HepG2 (cell line): ENCODE data around the gene BORCS5. TPM values are rescaled to one million over a fixed set of nuclear protein-coding genes. Genes with fewer than 3 reads are reported as not detected.
A peak's percentile ranks its signal among the peaks of the same experiment; 100 is the strongest.

Experiments used
- AKAP8 ChIP-seq: sonication (generic); formaldehyde crosslinking; IDR thresholded peaks from 2 replicates; pipeline ENCODE4 v1.5.1; 2020; ENCODE audit warnings: mild to moderate bottlenecking, missing genetic modification reagents
- IRF9 ChIP-seq: sonication (generic); formaldehyde crosslinking; IDR thresholded peaks from 2 replicates; pipeline ENCODE4 v1.8.0; 2022; ENCODE audit warnings: missing genetic modification reagents, mild to moderate bottlenecking, borderline replicate concordance
- NR2F2 ChIP-seq: IDR thresholded peaks from 2 replicates; pipeline ENCODE4 v1.6.1; 2012; ENCODE audit warnings: low read depth, inconsistent platforms, borderline replicate concordance
- SRSF1 ChIP-seq: fragments of 200-400 bp; formaldehyde crosslinking; optimal IDR thresholded peaks from 2 replicates; pipeline ENCODE3; 2017; ENCODE audit warnings: mild to moderate bottlenecking, low read depth, low read length, moderate library complexity
- TBP ChIP-seq: sonication (generic); formaldehyde crosslinking; IDR thresholded peaks from 2 replicates; pipeline ENCODE4 v1.5.0; 2020; ENCODE audit warnings: missing genetic modification reagents
- ZIK1 ChIP-seq: sonication (generic); formaldehyde crosslinking; IDR thresholded peaks from 2 replicates; pipeline ENCODE4 v1.5.0; 2020; ENCODE audit warnings: mild to moderate bottlenecking, low read depth, missing genetic modification reagents, borderline replicate concordance
- ZNF34 ChIP-seq: sonication (generic); formaldehyde crosslinking; IDR thresholded peaks from 2 replicates; pipeline ENCODE4 v1.4.0; 2020; ENCODE audit warnings: mild to moderate bottlenecking, missing genetic modification reagents, borderline replicate concordance
- ZNF468 ChIP-seq: sonication (generic); formaldehyde crosslinking; IDR thresholded peaks from 2 replicates; pipeline ENCODE4 v1.8.0; 2022; ENCODE audit warnings: mild to moderate bottlenecking, moderate library complexity, missing genetic modification reagents
- ZNF496 ChIP-seq: sonication (generic); formaldehyde crosslinking; IDR thresholded peaks from 2 replicates; pipeline ENCODE4 v1.8.1; 2023; ENCODE audit warnings: mild to moderate bottlenecking, moderate library complexity, missing genetic modification reagents; ENCODE audit not compliant: insufficient replicate concordance
- polyA plus RNA-seq, 8 experiments: library from polyadenylated mRNA; depleted of rRNA in 3 of 8; stranded (reverse) in 7 of 8; unstranded in 1 of 8; fragments of >200 nt; fragmentation: Illumina TruSeq in 4 of 8; extraction: Trizol in 4 of 8; gene quantifications; 2 replicates each; pipeline versions ENCODE4 v1.2.1 to v1.2.3, GENCODE V29; 2011 to 2016; ENCODE audit warnings: low read depth in 4 of 8, missing spikeins in 1 of 8, mixed read lengths in 1 of 8; ENCODE audit not compliant: insufficient read depth in 1 of 8
- total RNA-seq, 5 experiments: library from RNA; depleted of rRNA; stranded (reverse); fragments of >200 nt; fragmentation: Illumina TruSeq; extraction: Trizol; gene quantifications; 2 replicates each; pipeline ENCODE4 v1.2.3, GENCODE V29; 2016; ENCODE audit warnings: low read depth in 1 of 5
- TF ChIP-seq, protein P1 (sequence below), 2 experiments: sonication (generic) in 1 of 2; formaldehyde crosslinking in 1 of 2; IDR thresholded peaks; 2 replicates each; pipeline versions ENCODE4 v1.6.1 to v1.9.0; 2014 to 2022; ENCODE audit warnings: antibody characterized with exemption in 1 of 2, borderline replicate concordance in 1 of 2, inconsistent platforms in 1 of 2, low read depth in 1 of 2, missing genetic modification reagents in 1 of 2
- TF ChIP-seq, protein P2 (sequence below): sonication (generic); formaldehyde crosslinking; conservative IDR thresholded peaks from 2 replicates; pipeline ENCODE4 v1.8.0; 2022; ENCODE audit warnings: mild to moderate bottlenecking, moderate library complexity, missing genetic modification reagents
- TF ChIP-seq, protein P3 (sequence below): sonication (generic); formaldehyde crosslinking; IDR thresholded peaks from 2 replicates; pipeline ENCODE4 v1.4.0; 2020; ENCODE audit warnings: mild to moderate bottlenecking, missing genetic modification reagents
- TF ChIP-seq, protein P4 (sequence below), 2 experiments: sonication (generic) in 1 of 2; formaldehyde crosslinking in 1 of 2; IDR thresholded peaks; 2 replicates each; pipeline versions ENCODE4 v1.4.0 to v1.6.1; 2016 to 2020; ENCODE audit warnings: borderline replicate concordance in 1 of 2, low read depth in 1 of 2, mild to moderate bottlenecking in 1 of 2, missing genetic modification reagents in 1 of 2

Gene BORCS5
- total and polyA plus RNA-seq, 2 of the 13 experiments (the other 11 are each of a cell fraction or from before 2014, with no cell fraction given) = 3.9 to 4.7 TPM

- TF ChIP-seq ZIK1 (CRISPR knock-in tag) = no peak
- TF ChIP-seq, protein P1, sequence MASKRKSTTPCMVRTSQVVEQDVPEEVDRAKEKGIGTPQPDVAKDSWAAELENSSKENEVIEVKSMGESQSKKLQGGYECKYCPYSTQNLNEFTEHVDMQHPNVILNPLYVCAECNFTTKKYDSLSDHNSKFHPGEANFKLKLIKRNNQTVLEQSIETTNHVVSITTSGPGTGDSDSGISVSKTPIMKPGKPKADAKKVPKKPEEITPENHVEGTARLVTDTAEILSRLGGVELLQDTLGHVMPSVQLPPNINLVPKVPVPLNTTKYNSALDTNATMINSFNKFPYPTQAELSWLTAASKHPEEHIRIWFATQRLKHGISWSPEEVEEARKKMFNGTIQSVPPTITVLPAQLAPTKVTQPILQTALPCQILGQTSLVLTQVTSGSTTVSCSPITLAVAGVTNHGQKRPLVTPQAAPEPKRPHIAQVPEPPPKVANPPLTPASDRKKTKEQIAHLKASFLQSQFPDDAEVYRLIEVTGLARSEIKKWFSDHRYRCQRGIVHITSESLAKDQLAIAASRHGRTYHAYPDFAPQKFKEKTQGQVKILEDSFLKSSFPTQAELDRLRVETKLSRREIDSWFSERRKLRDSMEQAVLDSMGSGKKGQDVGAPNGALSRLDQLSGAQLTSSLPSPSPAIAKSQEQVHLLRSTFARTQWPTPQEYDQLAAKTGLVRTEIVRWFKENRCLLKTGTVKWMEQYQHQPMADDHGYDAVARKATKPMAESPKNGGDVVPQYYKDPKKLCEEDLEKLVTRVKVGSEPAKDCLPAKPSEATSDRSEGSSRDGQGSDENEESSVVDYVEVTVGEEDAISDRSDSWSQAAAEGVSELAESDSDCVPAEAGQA (IDR thresholded peaks at IDR 0.05; ENCODE audit: low read depth) = no peak
- TF ChIP-seq, protein P1 (CRISPR knock-in tag; IDR thresholded peaks at IDR 0.05; ENCODE audit: borderline replicate concordance) = no peak
- no peak for TF ChIP-seq ZNF496 (CRISPR knock-in tag)
- TF ChIP-seq AKAP8 (CRISPR knock-in tag) = no peak
- TF ChIP-seq IRF9 (CRISPR knock-in tag) = no peak
- no peak for TF ChIP-seq TBP (CRISPR knock-in tag)
- TF ChIP-seq ZNF468 (CRISPR knock-in tag) = no peak
- no peak for TF ChIP-seq ZNF34 (CRISPR knock-in tag)
- no peak for TF ChIP-seq SRSF1
- TF ChIP-seq, protein P2, sequence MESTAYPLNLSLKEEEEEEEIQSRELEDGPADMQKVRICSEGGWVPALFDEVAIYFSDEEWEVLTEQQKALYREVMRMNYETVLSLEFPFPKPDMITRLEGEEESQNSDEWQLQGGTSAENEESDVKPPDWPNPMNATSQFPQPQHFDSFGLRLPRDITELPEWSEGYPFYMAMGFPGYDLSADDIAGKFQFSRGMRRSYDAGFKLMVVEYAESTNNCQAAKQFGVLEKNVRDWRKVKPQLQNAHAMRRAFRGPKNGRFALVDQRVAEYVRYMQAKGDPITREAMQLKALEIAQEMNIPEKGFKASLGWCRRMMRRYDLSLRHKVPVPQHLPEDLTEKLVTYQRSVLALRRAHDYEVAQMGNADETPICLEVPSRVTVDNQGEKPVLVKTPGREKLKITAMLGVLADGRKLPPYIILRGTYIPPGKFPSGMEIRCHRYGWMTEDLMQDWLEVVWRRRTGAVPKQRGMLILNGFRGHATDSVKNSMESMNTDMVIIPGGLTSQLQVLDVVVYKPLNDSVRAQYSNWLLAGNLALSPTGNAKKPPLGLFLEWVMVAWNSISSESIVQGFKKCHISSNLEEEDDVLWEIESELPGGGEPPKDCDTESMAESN = no peak
- TF ChIP-seq NR2F2 = peak; percentile 75
- TF ChIP-seq, protein P3, sequence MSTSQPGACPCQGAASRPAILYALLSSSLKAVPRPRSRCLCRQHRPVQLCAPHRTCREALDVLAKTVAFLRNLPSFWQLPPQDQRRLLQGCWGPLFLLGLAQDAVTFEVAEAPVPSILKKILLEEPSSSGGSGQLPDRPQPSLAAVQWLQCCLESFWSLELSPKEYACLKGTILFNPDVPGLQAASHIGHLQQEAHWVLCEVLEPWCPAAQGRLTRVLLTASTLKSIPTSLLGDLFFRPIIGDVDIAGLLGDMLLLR (CRISPR knock-in tag) = no peak
- TF ChIP-seq, protein P4, sequence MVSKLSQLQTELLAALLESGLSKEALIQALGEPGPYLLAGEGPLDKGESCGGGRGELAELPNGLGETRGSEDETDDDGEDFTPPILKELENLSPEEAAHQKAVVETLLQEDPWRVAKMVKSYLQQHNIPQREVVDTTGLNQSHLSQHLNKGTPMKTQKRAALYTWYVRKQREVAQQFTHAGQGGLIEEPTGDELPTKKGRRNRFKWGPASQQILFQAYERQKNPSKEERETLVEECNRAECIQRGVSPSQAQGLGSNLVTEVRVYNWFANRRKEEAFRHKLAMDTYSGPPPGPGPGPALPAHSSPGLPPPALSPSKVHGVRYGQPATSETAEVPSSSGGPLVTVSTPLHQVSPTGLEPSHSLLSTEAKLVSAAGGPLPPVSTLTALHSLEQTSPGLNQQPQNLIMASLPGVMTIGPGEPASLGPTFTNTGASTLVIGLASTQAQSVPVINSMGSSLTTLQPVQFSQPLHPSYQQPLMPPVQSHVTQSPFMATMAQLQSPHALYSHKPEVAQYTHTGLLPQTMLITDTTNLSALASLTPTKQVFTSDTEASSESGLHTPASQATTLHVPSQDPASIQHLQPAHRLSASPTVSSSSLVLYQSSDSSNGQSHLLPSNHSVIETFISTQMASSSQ (IDR thresholded peaks at IDR 0.05; ENCODE audit: low read depth) = 0 out of 2 replicates have a peak, but pooled peaks have one; percentile 21
- TF ChIP-seq, protein P4 (CRISPR knock-in tag; IDR thresholded peaks at IDR 0.05; ENCODE audit: borderline replicate concordance) = no peak
Measured at GRCh38 chr12:12384571-12385340, 27.9 kb downstream of the BORCS5 start (continued).
